Lower leg skin (tissue), 4 donors: ENCODE measurements around the gene SMARCC2. TPM values are rescaled to one million over a fixed set of nuclear protein-coding genes. Genes with fewer than 3 reads are reported as not detected.

ENCODE experiments used
- DNase-seq, 2 donors: peaks; one replicate each; pipeline ENCODE4 v3.0.0-alpha.2; 2019; ENCODE audit warnings: low spot score in 2 of 2
- H3K4me3 ChIP-seq: fragments of 200-600 bp; sonication (generic); 2 replicates; pipeline ENCODE4 v1.5.1; 2017; ENCODE audit warnings: mild to moderate bottlenecking, low read depth; ENCODE audit not compliant: poor library complexity, severe bottlenecking
- POLR2A ChIP-seq, 2 donors: fragments of 450-650 bp; IDR thresholded peaks; one replicate each; pipeline ENCODE4 v1.6.1; 2016 to 2017; ENCODE audit warnings: antibody characterized with exemption in 2 of 2, mild to moderate bottlenecking in 1 of 2, moderate library complexity in 1 of 2
- WGBS, 2 donors: methylation state at CpG; one replicate each; pipeline ENCODE4 v1.1.5; 2018; 5-methylcytosine and 5-hydroxymethylcytosine counted together
- intact Hi-C: fragments of 100-400 bp; cut with DNase I; formaldehyde crosslinking; loops from one replicate; pipeline ENCODE4 v1.15.0; 2023; ENCODE audit warnings: low total_unique reads
- total RNA-seq, 4 donors: library from RNA; depleted of rRNA; stranded (reverse); fragments of >200 nt; gene quantifications; one replicate each; pipeline ENCODE4 v1.1.0, GENCODE V29; 2016
- TF ChIP-seq, protein P1 (sequence below), 3 donors: fragments of 450-650 bp; IDR thresholded peaks; one replicate each; pipeline ENCODE4 v1.5.1; 2016; ENCODE audit warnings: antibody characterized with exemption in 3 of 3, mild to moderate bottlenecking in 3 of 3, moderate library complexity in 2 of 3

SMARCC2 gene
- total RNA-seq, 4 donors from 2014 or later: 55.3 to 90.5 (median 63.5) TPM

GRCh38 chr12:56154246-56154771 lies 35.0 kb downstream of the SMARCC2 start:
- intact Hi-C loops: no loop called here
- no peak for DNase-seq
- TF ChIP-seq, protein P1, sequence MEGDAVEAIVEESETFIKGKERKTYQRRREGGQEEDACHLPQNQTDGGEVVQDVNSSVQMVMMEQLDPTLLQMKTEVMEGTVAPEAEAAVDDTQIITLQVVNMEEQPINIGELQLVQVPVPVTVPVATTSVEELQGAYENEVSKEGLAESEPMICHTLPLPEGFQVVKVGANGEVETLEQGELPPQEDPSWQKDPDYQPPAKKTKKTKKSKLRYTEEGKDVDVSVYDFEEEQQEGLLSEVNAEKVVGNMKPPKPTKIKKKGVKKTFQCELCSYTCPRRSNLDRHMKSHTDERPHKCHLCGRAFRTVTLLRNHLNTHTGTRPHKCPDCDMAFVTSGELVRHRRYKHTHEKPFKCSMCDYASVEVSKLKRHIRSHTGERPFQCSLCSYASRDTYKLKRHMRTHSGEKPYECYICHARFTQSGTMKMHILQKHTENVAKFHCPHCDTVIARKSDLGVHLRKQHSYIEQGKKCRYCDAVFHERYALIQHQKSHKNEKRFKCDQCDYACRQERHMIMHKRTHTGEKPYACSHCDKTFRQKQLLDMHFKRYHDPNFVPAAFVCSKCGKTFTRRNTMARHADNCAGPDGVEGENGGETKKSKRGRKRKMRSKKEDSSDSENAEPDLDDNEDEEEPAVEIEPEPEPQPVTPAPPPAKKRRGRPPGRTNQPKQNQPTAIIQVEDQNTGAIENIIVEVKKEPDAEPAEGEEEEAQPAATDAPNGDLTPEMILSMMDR (IDR thresholded peaks at IDR 0.05): no peak
- TF ChIP-seq POLR2A (IDR thresholded peaks at IDR 0.05): no peak
- no peak overlapping the region for H3K4me3 ChIP-seq
- whole genome bisulfite sequencing, 2 donors: 100% methylated on average over 1 of the region's 1 CpG

DNA sequence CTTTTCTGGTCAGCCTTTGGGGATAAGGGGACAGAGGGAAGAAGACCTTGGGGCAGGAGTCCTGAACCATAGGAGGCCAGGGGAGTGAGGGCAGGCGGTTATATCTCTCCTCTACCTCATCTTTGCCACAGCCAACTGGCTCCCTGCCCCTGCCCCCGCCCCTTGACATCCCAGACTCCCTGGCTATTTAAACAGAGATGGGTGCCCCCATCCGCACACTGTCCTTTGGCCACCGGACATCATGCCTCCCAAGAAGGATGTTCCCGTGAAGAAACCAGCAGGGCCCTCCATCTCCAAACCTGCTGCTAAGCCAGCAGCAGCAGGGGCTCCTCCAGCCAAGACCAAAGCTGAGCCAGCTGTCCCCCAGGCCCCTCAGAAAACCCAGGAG lies 35.6 kb downstream of the SMARCC2 start:
- 71 to 73% methylated on average over 5 of the region's 5 CpGs for WGBS, 2 donors
- no peak for DNase-seq
- H3K4me3 ChIP-seq: no peak overlapping the region
- TF ChIP-seq, protein P1 (IDR thresholded peaks at IDR 0.05): no peak
- no peak for TF ChIP-seq POLR2A (IDR thresholded peaks at IDR 0.05)
- intact Hi-C loops: no loop called here

DNA sequence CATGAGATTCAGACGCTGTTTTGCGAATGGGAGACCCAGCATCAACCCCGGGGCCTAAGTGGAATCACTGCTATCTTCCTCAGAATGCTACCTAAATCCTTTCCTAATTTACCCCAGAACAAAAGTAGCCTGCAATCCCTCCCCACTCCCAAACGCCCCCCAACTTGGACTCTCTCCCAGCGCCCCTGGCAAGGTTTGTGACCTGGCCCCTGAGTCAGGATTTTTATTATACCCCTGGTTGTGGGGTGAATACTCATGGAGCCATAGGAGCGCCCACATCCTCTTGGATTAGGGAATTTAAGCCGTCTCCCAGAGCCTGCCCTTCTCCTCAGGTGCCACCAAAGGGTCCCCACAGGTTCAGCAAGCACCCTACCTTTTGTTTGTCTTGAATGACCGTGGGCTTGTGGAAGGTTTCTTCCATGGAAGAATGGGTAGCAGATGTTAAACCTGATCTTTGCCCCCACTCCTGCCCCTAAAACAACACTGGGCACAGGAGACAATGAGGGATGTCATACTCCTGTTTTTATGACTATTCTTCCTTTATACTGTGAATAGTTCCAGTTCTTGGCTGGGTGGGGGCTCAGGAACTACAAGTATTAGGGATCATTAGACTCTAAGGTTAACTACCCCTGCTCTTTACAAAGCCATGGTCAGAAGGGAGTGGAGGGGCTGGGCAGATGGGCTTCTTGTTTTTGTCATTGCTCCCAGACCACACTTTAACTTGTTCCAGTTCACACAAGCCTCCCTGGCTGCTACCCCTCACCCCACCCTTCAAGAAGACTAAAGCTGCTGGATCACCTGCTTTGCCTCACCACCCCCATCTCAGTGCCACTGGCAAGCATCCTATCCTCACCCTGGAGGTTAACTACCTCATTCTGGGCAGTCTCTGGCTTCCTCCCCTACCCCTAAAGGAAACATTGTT lies 36.3 kb downstream of the SMARCC2 start:
- TF ChIP-seq, protein P1 (IDR thresholded peaks at IDR 0.05): no peak
- no peak for TF ChIP-seq POLR2A (IDR thresholded peaks at IDR 0.05)
- no peak for DNase-seq
- H3K4me3 ChIP-seq: no peak overlapping the region
- intact Hi-C loops: no loop called here
- 9 to 13% methylated on average over 8 of the region's 8 CpGs for WGBS, 2 donors

DNA sequence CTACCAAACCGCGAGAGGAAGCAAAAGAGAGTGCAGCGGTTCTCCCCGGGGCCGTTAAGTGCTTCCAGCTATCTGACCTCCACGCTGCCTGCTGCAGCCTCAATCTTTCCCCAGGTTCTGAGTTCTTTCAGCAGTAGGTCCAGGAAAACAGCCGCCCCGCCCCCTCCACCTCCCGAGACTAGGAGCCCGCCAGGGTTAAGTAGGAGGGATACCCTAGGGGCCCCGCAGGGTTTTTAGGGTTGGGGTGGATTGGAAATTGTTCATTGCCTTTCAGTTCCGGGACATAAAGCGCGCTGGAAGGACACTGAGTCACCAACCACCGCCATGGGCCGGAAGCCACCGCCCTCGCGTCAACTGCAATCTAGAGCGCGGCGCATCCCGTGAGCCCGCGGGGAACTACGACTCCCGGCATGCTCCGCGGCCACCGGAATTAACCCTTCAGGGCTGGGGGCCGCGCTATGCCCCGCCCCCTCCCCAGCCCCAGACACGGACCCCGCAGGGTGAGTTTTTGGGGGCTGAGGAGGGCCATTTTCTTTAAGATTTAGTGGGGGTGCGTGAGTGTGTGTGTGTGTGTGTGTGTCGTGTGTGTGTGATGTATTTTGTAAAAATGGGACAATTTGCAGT lies 37.0 kb downstream of the SMARCC2 start, which contains the start of gene MYL6B:
MYL6B (plus strand) TSS at position 456 of the 624 bp plus-strand sequence. CDS start 1,332 bp downstream, outside the sequence.
- peak within 1 kb of the TSS; percentile 49 for H3K4me3 ChIP-seq

DNA sequence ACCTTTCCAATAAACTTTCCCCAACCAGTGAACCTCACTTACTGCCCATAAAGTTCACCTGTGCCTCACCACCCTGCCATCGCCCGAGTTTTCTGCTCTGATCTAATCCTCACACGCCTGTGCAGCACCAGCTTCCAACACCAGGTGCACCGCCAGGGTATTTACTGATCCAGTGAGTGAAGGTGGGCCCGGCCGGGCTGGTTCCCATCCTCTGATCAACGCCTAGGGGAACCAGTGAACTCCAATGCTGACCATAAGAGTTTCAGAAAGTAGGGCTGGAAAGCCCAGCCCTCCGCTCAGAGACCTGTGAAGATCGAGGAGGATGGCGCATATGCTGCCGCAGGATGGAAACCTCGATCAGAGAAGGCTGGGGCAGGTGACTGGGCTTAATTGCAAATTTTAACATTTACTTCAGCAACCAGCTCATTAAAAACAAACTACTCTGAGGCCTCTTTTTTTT lies 37.6 kb downstream of the SMARCC2 start:
- peak; percentile 56 to 91 for DNase-seq
- WGBS, 2 donors: 6 to 14% methylated on average over 12 of the region's 12 CpGs
- TF ChIP-seq POLR2A (IDR thresholded peaks at IDR 0.05): no peak
- TF ChIP-seq, protein P1 (IDR thresholded peaks at IDR 0.05): no peak
- peak overlapping the region; percentile 49 for H3K4me3 ChIP-seq
- intact Hi-C loops: no loop called here

More for the DNA sequence above, 37.0 kb downstream of the SMARCC2 start, which contains the start of gene MYL6B:
- TF ChIP-seq, protein P1 (IDR thresholded peaks at IDR 0.05): no peak
- no peak for TF ChIP-seq POLR2A (IDR thresholded peaks at IDR 0.05)
- 0 to 1% methylated on average over 35 to 36 of the region's 37 CpGs for WGBS, 2 donors
- intact Hi-C loops: no loop called here
- peak; percentile 93 to 99 for DNase-seq
